H1 (cell line): ENCODE measurements around the gene BBS12. TPM values are rescaled to one million over a fixed set of nuclear protein-coding genes. Genes with fewer than 3 reads are reported as not detected.

Experiments used
- CTCF ChIA-PET: fragments of 300-600 bp; sonication (Branson Sonifier 250); formaldehyde crosslinking; loops from one replicate; lab custom pipeline; 2021; ENCODE audit not compliant: partially characterized antibody; lab: Charles Lee
- POLR2A ChIA-PET: fragments of 300-600 bp; sonication (Branson Sonifier 250); formaldehyde crosslinking; loops from one replicate; lab custom pipeline; 2021; ENCODE audit warnings: inconsistent platforms; ENCODE audit not compliant: partially characterized antibody; lab: Charles Lee
- DNase-seq, 2 experiments: peaks; one replicate each; pipeline versions ENCODE4 v3.0.0 to v3.0.0-alpha.2; 2010 to 2022; ENCODE audit warnings: low spot score in 2 of 2, low read depth in 1 of 2, mixed read lengths in 1 of 2
- FAIRE-seq: peaks from 2 replicates; lab custom pipeline; 2011; peaks lifted over from hg19 to GRCh38; lab: Jason Lieb, UNC
- H2AFZ ChIP-seq: 2 replicates; pipeline ENCODE4 v1.8.1; 2012; ENCODE audit warnings: low read length, inconsistent platforms
- H2AK5ac ChIP-seq: 2 replicates; pipeline ENCODE4 v1.6.1; 2013; ENCODE audit warnings: low read depth, low read length
- H2BK120ac ChIP-seq: replicated peaks from 2 replicates; pipeline ENCODE3; 2013; ENCODE audit warnings: low read depth, low read length, inconsistent platforms
- H2BK12ac ChIP-seq: 2 replicates; pipeline ENCODE4 v1.6.1; 2013; ENCODE audit warnings: low read depth, low read length
- H2BK15ac ChIP-seq: 2 replicates; pipeline ENCODE4 v1.6.1; 2013; ENCODE audit warnings: low read length
- H2BK20ac ChIP-seq: 2 replicates; pipeline ENCODE4 v1.6.1; 2013; ENCODE audit warnings: low read length
- H2BK5ac ChIP-seq: 2 replicates; pipeline ENCODE4 v1.6.1; 2013; ENCODE audit warnings: low read depth, low read length
- H3K14ac ChIP-seq: 2 replicates; pipeline ENCODE4 v1.6.1; 2013; ENCODE audit warnings: inconsistent platforms; ENCODE audit not compliant: insufficient read length
- H3K18ac ChIP-seq: 2 replicates; pipeline ENCODE4 v1.6.1; 2013; ENCODE audit warnings: low read length; ENCODE audit errors: extremely low read depth
- H3K23ac ChIP-seq: 2 replicates; pipeline ENCODE4 v1.6.1; 2013; ENCODE audit warnings: inconsistent platforms; ENCODE audit not compliant: insufficient read length
- H3K23me2 ChIP-seq: 2 replicates; pipeline ENCODE4 v1.6.1; 2013; ENCODE audit warnings: low read depth, low read length
- H3K27ac ChIP-seq: 2 replicates; pipeline ENCODE4 v1.6.1; 2011; ENCODE audit warnings: low read depth, low read length, inconsistent platforms
- H3K27me3 ChIP-seq, 4 experiments: replicated peaks in 1 of 4; 1 replicate in 1 of 4; 2 replicates in 3 of 4; pipeline versions ENCODE4 v1.6.1 to v1.8.1; 2011 to 2013; ENCODE audit warnings: low read length in 3 of 4, mild to moderate bottlenecking in 3 of 4, inconsistent platforms in 2 of 4, mixed read lengths in 2 of 4, moderate library complexity in 1 of 4; ENCODE audit not compliant: control insufficient read depth in 3 of 4, insufficient read depth in 3 of 4; ENCODE audit errors: extremely low read depth in 1 of 4
- H3K36me3 ChIP-seq, 4 experiments: 2 replicates each; pipeline versions ENCODE4 v1.6.1 to v1.8.1; 2011 to 2013; ENCODE audit warnings: mild to moderate bottlenecking in 4 of 4, low read length in 3 of 4, moderate library complexity in 2 of 4, control low read depth in 1 of 4, inconsistent platforms in 1 of 4; ENCODE audit not compliant: insufficient read depth in 4 of 4, control insufficient read depth in 2 of 4
- H3K4ac ChIP-seq: replicated peaks from 2 replicates; pipeline ENCODE3; 2013; ENCODE audit warnings: low read length, low read depth, mixed read lengths, inconsistent platforms; ENCODE audit not compliant: insufficient read length
- H3K4me1 ChIP-seq, 4 experiments: replicated peaks in 1 of 4; 1 replicate in 1 of 4; 2 replicates in 3 of 4; pipeline versions ENCODE4 v1.6.1 to v1.8.1; 2011 to 2013; ENCODE audit warnings: low read length in 3 of 4, inconsistent platforms in 2 of 4, mixed read lengths in 1 of 4; ENCODE audit not compliant: insufficient read depth in 4 of 4, control insufficient read depth in 3 of 4
- H3K4me2 ChIP-seq, 2 experiments: 2 replicates each; pipeline versions ENCODE4 v1.6.1 to v1.8.1; 2011 to 2013; ENCODE audit warnings: low read depth in 2 of 2, low read length in 2 of 2, control low read depth in 1 of 2, inconsistent platforms in 1 of 2, mild to moderate bottlenecking in 1 of 2; ENCODE audit not compliant: insufficient read depth in 1 of 2
- H3K4me3 ChIP-seq, 4 experiments: fragments of 200-600, 300-600 bp in 1 of 4; sonication (generic), shearing (Covaris generic), sonication (Bioruptor Twin) in 1 of 4; 2 replicates each; pipeline versions ENCODE4 v1.5.1 to v1.8.1; 2011 to 2016; ENCODE audit warnings: low read length in 4 of 4, low read depth in 3 of 4, control low read depth in 2 of 4, inconsistent platforms in 2 of 4, mild to moderate bottlenecking in 2 of 4, mixed read lengths in 1 of 4, moderate library complexity in 1 of 4; ENCODE audit not compliant: insufficient read depth in 2 of 4; ENCODE audit errors: extremely low read depth in 1 of 4
- H3K56ac ChIP-seq: replicated peaks from 2 replicates; pipeline ENCODE3; 2013; ENCODE audit warnings: low read depth, mild to moderate bottlenecking, mixed read lengths, low read length, inconsistent platforms; ENCODE audit not compliant: insufficient read length
- H3K79me1 ChIP-seq: 2 replicates; pipeline ENCODE4 v1.6.1; 2013; ENCODE audit warnings: low read depth, low read length, control low read depth
- H3K79me2 ChIP-seq, 2 experiments: 2 replicates each; pipeline versions ENCODE4 v1.6.1 to v1.8.1; 2012 to 2013; ENCODE audit warnings: low read length in 2 of 2, mild to moderate bottlenecking in 2 of 2, inconsistent platforms in 1 of 2; ENCODE audit not compliant: insufficient read depth in 2 of 2, control insufficient read depth in 1 of 2
- H3K9ac ChIP-seq, 4 experiments: replicated peaks in 1 of 4; 1 replicate in 1 of 4; 2 replicates in 3 of 4; pipeline versions ENCODE4 v1.6.1 to v1.8.1; 2011 to 2013; ENCODE audit warnings: low read depth in 3 of 4, low read length in 3 of 4, control low read depth in 2 of 4, mild to moderate bottlenecking in 2 of 4, moderate library complexity in 2 of 4, inconsistent platforms in 1 of 4; ENCODE audit errors: extremely low read depth in 1 of 4
- H3K9me3 ChIP-seq, 2 experiments: 2 replicates each; pipeline versions ENCODE4 v1.6.1 to v1.8.1; 2012 to 2013; ENCODE audit warnings: mild to moderate bottlenecking in 2 of 2, moderate library complexity in 2 of 2, control low read depth in 1 of 2, inconsistent platforms in 1 of 2, low read depth in 1 of 2, low read length in 1 of 2, mixed read lengths in 1 of 2; ENCODE audit not compliant: insufficient read depth in 2 of 2
- H4K20me1 ChIP-seq, 2 experiments: replicated peaks in 1 of 2; 2 replicates each; pipeline versions ENCODE3 to v1.8.1; 2011 to 2013; ENCODE audit warnings: inconsistent platforms in 2 of 2, low read length in 2 of 2, mild to moderate bottlenecking in 1 of 2; ENCODE audit not compliant: insufficient read depth in 2 of 2, control insufficient read depth in 1 of 2
- H4K5ac ChIP-seq: 2 replicates; pipeline ENCODE4 v1.6.1; 2013; ENCODE audit warnings: low read length, low read depth, mixed read lengths, inconsistent platforms; ENCODE audit not compliant: insufficient read length
- H4K8ac ChIP-seq: 2 replicates; pipeline ENCODE4 v1.8.0; 2013; ENCODE audit warnings: mild to moderate bottlenecking, moderate library complexity, low read length, inconsistent platforms; ENCODE audit not compliant: insufficient read depth; ENCODE audit errors: extremely low read depth
- H4K91ac ChIP-seq: replicated peaks from 2 replicates; pipeline ENCODE3; 2013; ENCODE audit warnings: low read length, mixed read lengths, inconsistent platforms; ENCODE audit not compliant: insufficient read length
- POLR2AphosphoS5 ChIP-seq: IDR thresholded peaks from 2 replicates; pipeline ENCODE4 v1.6.1; 2011; ENCODE audit warnings: low read depth, low read length
- RXRA ChIP-seq: IDR thresholded peaks from 2 replicates; pipeline ENCODE4 v1.6.1; 2011; ENCODE audit warnings: low read depth, mild to moderate bottlenecking, low read length, moderate library complexity; ENCODE audit not compliant: insufficient read depth
- YY1 ChIP-seq: IDR thresholded peaks from 2 replicates; pipeline ENCODE4 v1.6.1; 2011; ENCODE audit warnings: low read depth, mild to moderate bottlenecking, low read length
- WGBS, 2 experiments: shearing (Covaris generic) in 1 of 2; methylation state at CpG; one replicate each; pipeline versions ENCODE4 v1.1.6 to v1.1.7; 2013 to 2015; ENCODE audit warnings: low lambda C conversion rate in 2 of 2, mixed read lengths in 2 of 2, inconsistent platforms in 1 of 2, low coverage in 1 of 2, missing lambda C conversion rate in 1 of 2; ENCODE audit not compliant: insufficient replicate concordance in 2 of 2, insufficient coverage in 1 of 2, insufficient read length in 1 of 2; ENCODE audit errors: extremely low coverage in 1 of 2, missing lambda C conversion rate in 1 of 2; 5-methylcytosine and 5-hydroxymethylcytosine counted together
- polyA plus RNA-seq, 7 experiments: library from polyadenylated mRNA; depleted of rRNA in 3 of 7; stranded (reverse) in 5 of 7; unstranded in 2 of 7; fragments of >200 nt in 5 of 7; fragments of 200-250 nt in 2 of 7; gene quantifications; 1 replicate in 5 of 7; 2 replicates in 1 of 7; 4 replicates in 1 of 7; pipeline versions ENCODE4 v1.2.1 to v1.2.3, GENCODE V29; 2011 to 2013; ENCODE audit warnings: missing spikeins in 2 of 7, mixed read lengths in 2 of 7
- total RNA-seq: library from RNA; stranded (reverse); fragmentation: NEBNext Ultra II Directional; extraction: Animal tissue kit (Norgen Biotek cat#: 25700); gene quantifications from 2 replicates; pipeline ENCODE4 v1.2.1, GENCODE V29; 2021

Gene BBS12
- total and polyA plus RNA-seq, 2 of the 8 experiments (the other 6 are each of a cell fraction or from before 2014, with no cell fraction given): 0.88 to 2.6 TPM

DNA sequence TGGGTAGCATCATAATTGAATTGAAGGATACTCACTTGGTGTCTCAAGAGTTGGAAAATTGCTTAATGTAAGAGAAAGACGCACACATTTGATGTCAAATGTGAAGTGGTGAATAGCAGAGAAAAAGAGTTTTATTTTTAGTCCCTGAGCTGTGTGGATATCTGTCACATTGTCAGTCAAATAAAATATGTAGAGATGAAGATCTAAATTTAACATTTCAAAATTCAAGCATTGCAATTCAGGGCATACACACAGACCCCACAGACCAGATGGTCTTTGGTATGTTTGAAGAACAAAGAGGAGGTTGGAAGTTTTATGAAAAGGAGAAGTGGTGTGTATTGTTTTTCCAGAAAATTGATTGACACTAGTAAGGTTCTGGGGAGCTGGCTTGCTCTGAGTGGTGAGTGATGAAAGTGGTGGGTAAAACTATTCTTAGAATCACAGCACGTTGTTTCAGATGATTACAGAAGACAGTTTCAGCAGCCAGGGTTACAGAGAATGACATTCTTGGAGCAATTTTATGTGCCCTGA is 44.9 kb upstream of the BBS12 start:
- H3K56ac ChIP-seq: no peak overlapping the region

More for the DNA sequence above, 44.9 kb upstream of the BBS12 start:
- Histone ChIP-seq H3K79me1 (no peaks in the 10 kb centered on the region), H3K79me2 (no peaks in the 10 kb centered on the region), H3K27ac (no peak overlapping the region), H3K4me2 (no peak overlapping the region), H2BK20ac (no peak overlapping the region), H2BK15ac (no peak overlapping the region), H2AFZ (no peak overlapping the region), H3K23ac (no peak overlapping the region), H3K18ac (no peak overlapping the region), H3K4me3 (no peak overlapping the region), H3K4me1 (no peaks in the 10 kb centered on the region), H3K14ac (no peak overlapping the region), H3K23me2 (no peaks in the 10 kb centered on the region)
- no peak for DNase-seq
- 81% methylated on average over 2 of the region's 2 CpGs; no CpG with 5 or more reads in 1 of the 2 experiments for WGBS, 2 experiments
- CTCF ChIA-PET: interaction anchor here (1.5 kb wide), 1 partner anchor 110 kb away, joined by 3 read pairs; no protein-coding TSS in a partner anchor
- TF ChIP-seq RXRA: no peak
- TF ChIP-seq YY1: no peak
- TF ChIP-seq POLR2AphosphoS5: no peak
- TF ChIP-seq, all 59 proteins: peak for 0
- Histone ChIP-seq H4K91ac (no peak overlapping the region), H3K27me3 (no peaks in the 10 kb centered on the region), H4K8ac (no peak overlapping the region), H3K4ac (no peak overlapping the region), H2AK5ac (no peak overlapping the region), H4K5ac (no peak overlapping the region), H3K36me3 (no peaks in the 10 kb centered on the region), H3K9me3 (no peaks in the 10 kb centered on the region; a peak in 1 of 4 replicates), H4K20me1 (no peaks in the 10 kb centered on the region), H2BK5ac (no peak overlapping the region), H2BK120ac (no peak overlapping the region), H3K9ac (no peak overlapping the region), H2BK12ac (no peak overlapping the region)
- POLR2A ChIA-PET: no interaction called here
- no peak for FAIRE-seq
